Breast epithelium (tissue), 4 donors: ENCODE measurements around the gene TESPA1. TPM values are rescaled to one million over a fixed set of nuclear protein-coding genes. Genes with fewer than 3 reads are reported as not detected.

Experiments
- DNase-seq, 2 donors: peaks; one replicate each; pipeline ENCODE4 v3.0.0-alpha.2; 2019; ENCODE audit warnings: low spot score in 2 of 2
- H3K27ac ChIP-seq, 2 donors: fragments of 200-600 bp; sonication (generic) in 1 of 2; one replicate each; pipeline ENCODE4 v1.5.1; 2016 to 2019; ENCODE audit warnings: mild to moderate bottlenecking in 1 of 2
- H3K27me3 ChIP-seq, 2 donors: fragments of 200-600 bp; sonication (generic) in 1 of 2; one replicate each; pipeline versions ENCODE4 v1.5.1 to v1.6.0; 2017 to 2019; ENCODE audit warnings: control low read depth in 1 of 2, mild to moderate bottlenecking in 1 of 2
- H3K36me3 ChIP-seq: fragments of 200-600 bp; one replicate; pipeline ENCODE4 v1.5.1; 2019
- H3K4me1 ChIP-seq, 2 donors: fragments of 200-600 bp; sonication (generic); one replicate each; pipeline ENCODE4 v1.5.1; 2016 to 2019; ENCODE audit warnings: control low read depth in 1 of 2
- H3K4me3 ChIP-seq, 3 donors: fragments of 200-600 bp; sonication (generic); 1 replicate in 2 of 3; 2 replicates in 1 of 3; pipeline ENCODE4 v1.5.1; 2016 to 2019; ENCODE audit warnings: mild to moderate bottlenecking in 3 of 3, moderate library complexity in 2 of 3
- H3K9me3 ChIP-seq, 2 donors: fragments of 200-600 bp; sonication (generic) in 1 of 2; one replicate each; pipeline ENCODE4 v1.5.1; 2016 to 2019; ENCODE audit warnings: control low read depth in 1 of 2
- CTCF ChIP-seq, 3 donors: fragments of 450-650 bp; IDR thresholded peaks; one replicate each; pipeline ENCODE4 v1.5.1; 2016 to 2017; ENCODE audit warnings: antibody characterized with exemption in 3 of 3, mild to moderate bottlenecking in 3 of 3, moderate library complexity in 3 of 3
- POLR2A ChIP-seq: fragments of 450-650 bp; IDR thresholded peaks from one replicate; pipeline ENCODE4 v1.6.1; 2016; ENCODE audit warnings: antibody characterized with exemption, mild to moderate bottlenecking, moderate library complexity
- POLR2AphosphoS5 ChIP-seq, 3 donors: sonication (generic); formaldehyde crosslinking; IDR thresholded peaks; one replicate each; pipeline ENCODE4 v1.6.1; 2017; ENCODE audit warnings: antibody characterized with exemption in 3 of 3
- intact Hi-C: fragments of 100-400 bp; cut with DNase I; formaldehyde crosslinking; loops from one replicate; pipeline ENCODE4 v1.15.1; 2023; ENCODE audit warnings: low total_unique reads
- total RNA-seq, 3 donors: library from RNA; depleted of rRNA; stranded (reverse); fragments of >200 nt; gene quantifications; one replicate each; pipeline ENCODE4 v1.1.0, GENCODE V29; 2016

TESPA1 gene
- total RNA-seq, 3 donors from 2014 or later = 1.3 to 6.2 (median 2.2) TPM

GRCh38 chr12:54956818-54957641, 27.5 kb downstream of the TESPA1 start:
- Histone ChIP-seq H3K27me3 (no peaks in the 10 kb centered on the region), H3K9me3 (no peaks in the 10 kb centered on the region), H3K36me3 (no peaks in the 10 kb centered on the region), H3K27ac (no peak overlapping the region), H3K4me1 (no peaks in the 10 kb centered on the region), H3K4me3 (no peak overlapping the region)
- DNase-seq = no peak
- intact Hi-C loops = no loop called here
- TF ChIP-seq CTCF (IDR thresholded peaks at IDR 0.05) (no peak), POLR2A (no peak), POLR2AphosphoS5 (IDR thresholded peaks at IDR 0.05) (no peak)

DNA sequence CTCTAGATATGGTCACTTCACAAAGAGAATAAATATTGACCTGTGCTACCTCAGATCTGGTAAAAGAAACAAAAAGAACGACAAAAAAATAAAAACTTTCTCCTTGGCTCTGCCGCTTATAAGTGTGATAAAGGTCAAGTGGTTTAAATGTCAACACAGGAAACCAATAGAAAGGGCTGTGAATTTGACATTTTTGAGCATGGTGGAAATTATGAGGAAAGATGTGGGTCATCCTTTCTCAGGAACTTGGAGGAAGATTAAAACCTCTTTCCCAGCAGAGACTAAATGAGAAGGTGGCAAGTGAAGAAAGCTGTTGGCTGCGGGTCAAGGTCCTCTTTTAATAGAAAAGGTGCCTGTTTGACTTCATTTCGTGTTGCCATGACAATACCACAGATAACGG, 28.2 kb downstream of the TESPA1 start:
- Histone ChIP-seq H3K4me3 (no peak overlapping the region), H3K27ac (no peak overlapping the region), H3K9me3 (no peaks in the 10 kb centered on the region), H3K36me3 (no peaks in the 10 kb centered on the region), H3K27me3 (no peaks in the 10 kb centered on the region), H3K4me1 (no peaks in the 10 kb centered on the region)
- no peak for DNase-seq
- no peak for TF ChIP-seq CTCF (IDR thresholded peaks at IDR 0.05)
- TF ChIP-seq POLR2AphosphoS5 (IDR thresholded peaks at IDR 0.05) = no peak
- TF ChIP-seq POLR2A = no peak
- intact Hi-C loops = no loop called here

- no peaks in the 10 kb centered on the region for H3K4me1 ChIP-seq
- no peak overlapping the region for H3K4me3 ChIP-seq
- H3K9me3 ChIP-seq = no peaks in the 10 kb centered on the region
- H3K36me3 ChIP-seq = no peaks in the 10 kb centered on the region
- H3K27ac ChIP-seq = no peak overlapping the region
- H3K27me3 ChIP-seq = no peaks in the 10 kb centered on the region
- TF ChIP-seq POLR2A (no peak), CTCF (IDR thresholded peaks at IDR 0.05) (no peak), POLR2AphosphoS5 (IDR thresholded peaks at IDR 0.05) (no peak)
- DNase-seq = no peak
- intact Hi-C loops = loop anchor here (5.0 kb wide), 1 partner anchor 358 kb away; no protein-coding TSS in a partner anchor
Measured at GRCh38 chr12:54954801-54955200, 29.8 kb downstream of the TESPA1 start.

GRCh38 chr12:54954228-54954627, 30.3 kb downstream of the TESPA1 start:
- Histone ChIP-seq H3K36me3 (no peaks in the 10 kb centered on the region), H3K27ac (no peak overlapping the region), H3K9me3 (no peaks in the 10 kb centered on the region), H3K27me3 (no peaks in the 10 kb centered on the region), H3K4me3 (no peak overlapping the region), H3K4me1 (no peaks in the 10 kb centered on the region)
- TF ChIP-seq POLR2A (no peak), POLR2AphosphoS5 (IDR thresholded peaks at IDR 0.05) (no peak), CTCF (IDR thresholded peaks at IDR 0.05) (no peak)
- DNase-seq = no peak
- intact Hi-C loops = loop anchor here (5.0 kb wide), 1 partner anchor 357 kb away; no protein-coding TSS in a partner anchor

GRCh38 chr12:54950071-54950727, 34.4 kb downstream of the TESPA1 start:
- Histone ChIP-seq H3K4me1 (no peaks in the 10 kb centered on the region), H3K9me3 (no peaks in the 10 kb centered on the region), H3K36me3 (no peaks in the 10 kb centered on the region), H3K27ac (no peak overlapping the region), H3K4me3 (no peak overlapping the region), H3K27me3 (no peaks in the 10 kb centered on the region)
- TF ChIP-seq CTCF (IDR thresholded peaks at IDR 0.05) (no peak), POLR2A (no peak), POLR2AphosphoS5 (IDR thresholded peaks at IDR 0.05) (no peak)
- no peak for DNase-seq
- intact Hi-C loops = loop anchor here (5.0 kb wide), 1 partner anchor 353 kb away; no protein-coding TSS in a partner anchor
